Measurements from ENCODE around the gene NTHL1.

The NTHL1 gene

GRCh38 chr16:2083876-2084780 lies 36.5 kb upstream of the NTHL1 start:
- DNase-seq (ENCODE audit: low read depth), result no peak
- no peak overlapping the region for H3K4me3 ChIP-seq (ENCODE audit: control insufficient read depth, low read depth, low read length)
- TF ChIP-seq, protein P1, sequence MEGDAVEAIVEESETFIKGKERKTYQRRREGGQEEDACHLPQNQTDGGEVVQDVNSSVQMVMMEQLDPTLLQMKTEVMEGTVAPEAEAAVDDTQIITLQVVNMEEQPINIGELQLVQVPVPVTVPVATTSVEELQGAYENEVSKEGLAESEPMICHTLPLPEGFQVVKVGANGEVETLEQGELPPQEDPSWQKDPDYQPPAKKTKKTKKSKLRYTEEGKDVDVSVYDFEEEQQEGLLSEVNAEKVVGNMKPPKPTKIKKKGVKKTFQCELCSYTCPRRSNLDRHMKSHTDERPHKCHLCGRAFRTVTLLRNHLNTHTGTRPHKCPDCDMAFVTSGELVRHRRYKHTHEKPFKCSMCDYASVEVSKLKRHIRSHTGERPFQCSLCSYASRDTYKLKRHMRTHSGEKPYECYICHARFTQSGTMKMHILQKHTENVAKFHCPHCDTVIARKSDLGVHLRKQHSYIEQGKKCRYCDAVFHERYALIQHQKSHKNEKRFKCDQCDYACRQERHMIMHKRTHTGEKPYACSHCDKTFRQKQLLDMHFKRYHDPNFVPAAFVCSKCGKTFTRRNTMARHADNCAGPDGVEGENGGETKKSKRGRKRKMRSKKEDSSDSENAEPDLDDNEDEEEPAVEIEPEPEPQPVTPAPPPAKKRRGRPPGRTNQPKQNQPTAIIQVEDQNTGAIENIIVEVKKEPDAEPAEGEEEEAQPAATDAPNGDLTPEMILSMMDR (IDR thresholded peaks at IDR 0.05; ENCODE audit: control insufficient read depth, insufficient read depth, low read depth, low read length, missing control alignments), result no peak

DNA sequence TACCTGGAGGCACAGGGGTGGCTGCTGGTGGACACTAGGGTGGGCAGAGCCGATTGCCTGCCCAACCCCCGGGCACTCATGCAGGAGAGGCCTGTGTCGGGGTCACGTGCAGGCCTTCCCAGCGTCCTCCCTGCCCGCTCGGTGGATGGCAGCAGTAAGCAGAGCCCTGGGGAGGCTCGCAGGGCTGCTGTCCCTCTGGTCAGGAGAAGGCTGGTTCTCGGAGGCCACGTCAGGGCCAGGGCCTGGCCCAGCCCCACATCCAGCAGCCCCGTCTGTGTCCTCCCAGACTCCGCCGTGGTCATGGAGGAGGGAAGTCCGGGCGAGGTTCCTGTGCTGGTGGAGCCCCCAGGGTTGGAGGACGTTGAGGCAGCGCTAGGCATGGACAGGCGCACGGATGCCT lies 35.8 kb upstream of the NTHL1 start:
- DNase-seq (ENCODE audit: low read depth), result no peak
- H3K4me3 ChIP-seq (ENCODE audit: control insufficient read depth, low read depth, low read length), result no peak overlapping the region
- TF ChIP-seq, protein P1 (IDR thresholded peaks at IDR 0.05; ENCODE audit: control insufficient read depth, insufficient read depth, low read depth, low read length, missing control alignments), result no peak

DNA sequence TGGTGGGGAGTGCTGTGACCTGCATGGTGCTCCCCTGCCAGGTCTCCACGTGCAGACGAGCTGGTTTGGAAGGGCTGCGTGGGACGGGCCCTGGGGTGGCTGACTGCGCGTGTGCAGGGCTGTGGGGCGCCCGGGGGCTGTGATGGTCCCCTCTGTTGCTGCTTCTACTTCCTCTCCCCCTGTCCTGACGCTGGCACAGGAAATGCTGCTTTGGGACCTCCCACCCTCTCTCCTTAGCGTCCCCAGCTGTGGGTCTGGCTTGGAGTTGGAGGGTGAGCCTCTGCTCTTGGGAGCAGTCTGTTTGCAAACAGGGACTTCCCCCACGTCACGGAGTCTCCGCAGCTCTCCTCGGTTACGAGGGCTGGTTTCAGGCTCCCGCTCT lies 35.3 kb upstream of the NTHL1 start:
- no peak for DNase-seq (ENCODE audit: low read depth)
- no peak overlapping the region for H3K4me3 ChIP-seq (ENCODE audit: control insufficient read depth, low read depth, low read length)
- TF ChIP-seq, protein P1 (IDR thresholded peaks at IDR 0.05; ENCODE audit: control insufficient read depth, insufficient read depth, low read depth, low read length, missing control alignments), result no peak

- TF ChIP-seq, protein P1 (IDR thresholded peaks at IDR 0.05; ENCODE audit: control insufficient read depth, insufficient read depth, low read depth, low read length, missing control alignments), result no peak
- no peak for DNase-seq (ENCODE audit: low read depth)
- H3K4me3 ChIP-seq (ENCODE audit: control insufficient read depth, low read depth, low read length), result no peak overlapping the region
Measured at GRCh38 chr16:2082171-2082982, 34.7 kb upstream of the NTHL1 start.

DNA sequence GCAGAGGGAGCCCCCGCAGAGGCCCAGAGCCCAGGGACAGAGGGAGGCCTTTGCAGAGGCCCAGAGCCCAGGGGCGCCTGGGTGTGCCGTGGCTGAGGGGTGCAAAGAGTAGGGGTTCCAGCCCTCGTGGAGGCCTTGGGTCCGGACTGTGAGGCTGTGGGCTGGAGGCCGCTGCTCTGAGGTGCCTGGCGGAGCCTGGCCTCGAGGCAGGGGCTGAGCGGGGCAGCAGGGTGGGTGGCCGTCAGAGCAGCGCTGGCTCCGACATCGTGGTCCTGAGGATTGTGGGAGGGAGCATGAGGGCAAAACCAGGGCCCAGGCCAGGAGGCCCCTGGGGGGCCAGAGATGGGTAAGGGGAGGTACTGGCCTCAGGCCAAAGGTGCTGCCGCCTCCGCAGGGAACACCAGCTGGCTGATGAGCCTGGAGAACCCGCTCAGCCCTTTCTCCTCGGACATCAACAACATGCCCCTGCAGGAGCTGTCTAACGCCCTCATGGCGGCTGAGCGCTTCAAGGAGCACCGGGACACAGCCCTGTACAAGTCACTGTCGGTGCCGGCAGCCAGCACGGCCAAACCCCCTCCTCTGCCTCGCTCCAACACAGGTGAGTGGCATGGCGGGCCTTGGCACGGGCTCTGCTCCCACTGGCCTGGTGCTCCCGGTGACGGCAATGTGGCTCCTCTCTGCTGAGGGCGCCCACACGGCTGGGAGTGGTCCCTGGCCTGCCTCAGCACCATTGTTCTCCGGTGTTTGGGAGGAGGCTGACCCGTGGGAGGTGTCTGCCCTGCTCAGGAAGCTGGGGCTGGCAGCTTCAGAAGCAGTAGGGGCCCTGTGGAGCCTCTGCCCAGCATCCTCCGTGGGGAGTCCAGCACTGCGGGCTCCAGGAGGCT lies 33.8 kb upstream of the NTHL1 start:
- TF ChIP-seq, protein P1 (IDR thresholded peaks at IDR 0.05; ENCODE audit: control insufficient read depth, insufficient read depth, low read depth, low read length, missing control alignments), result no peak
- H3K4me3 ChIP-seq (ENCODE audit: control insufficient read depth, low read depth, low read length), result no peak overlapping the region
- DNase-seq (ENCODE audit: low read depth), result no peak

DNA sequence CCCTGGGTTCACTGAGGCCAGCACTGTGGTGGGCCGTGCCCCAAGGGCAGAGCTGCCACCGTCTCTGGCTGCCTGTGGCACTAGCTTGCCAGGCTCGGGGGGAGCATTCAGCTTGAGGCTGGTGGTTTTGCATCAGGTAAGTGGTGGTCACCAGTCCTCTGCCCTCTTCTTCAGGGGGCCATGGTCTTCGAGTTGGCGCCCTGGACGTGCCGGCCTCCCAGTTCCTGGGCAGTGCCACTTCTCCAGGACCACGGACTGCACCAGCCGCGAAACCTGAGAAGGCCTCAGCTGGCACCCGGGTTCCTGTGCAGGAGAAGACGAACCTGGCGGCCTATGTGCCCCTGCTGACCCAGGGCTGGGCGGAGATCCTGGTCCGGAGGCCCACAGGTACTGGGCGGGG lies 32.4 kb upstream of the NTHL1 start:
- H3K4me3 ChIP-seq (ENCODE audit: control insufficient read depth, low read depth, low read length), result no peak overlapping the region
- TF ChIP-seq, protein P1 (IDR thresholded peaks at IDR 0.05; ENCODE audit: control insufficient read depth, insufficient read depth, low read depth, low read length, missing control alignments), result no peak
- DNase-seq (ENCODE audit: low read depth), result no peak
